Ovary (tissue), 3 donors: ENCODE data around the gene RNF39.

Experiments used
- CTCF ChIP-seq, 3 donors: fragments of 450-650 bp in 2 of 3; fragments of 200-600 bp in 1 of 3; IDR thresholded peaks; one replicate each; pipeline versions ENCODE4 v1.5.1 to v1.8.0; 2016 to 2022; ENCODE audit warnings: antibody characterized with exemption in 3 of 3, mild to moderate bottlenecking in 1 of 3
- EP300 ChIP-seq: sonication (generic); formaldehyde crosslinking; IDR thresholded peaks from one replicate; pipeline ENCODE4 v1.6.1; 2017; ENCODE audit warnings: antibody characterized with exemption
- POLR2A ChIP-seq: fragments of 450-650 bp; IDR thresholded peaks from one replicate; pipeline ENCODE4 v1.6.1; 2017; ENCODE audit warnings: antibody characterized with exemption, mild to moderate bottlenecking, moderate library complexity
- donor health status: DM: no; HTN: no; CAD: no.

DNA sequence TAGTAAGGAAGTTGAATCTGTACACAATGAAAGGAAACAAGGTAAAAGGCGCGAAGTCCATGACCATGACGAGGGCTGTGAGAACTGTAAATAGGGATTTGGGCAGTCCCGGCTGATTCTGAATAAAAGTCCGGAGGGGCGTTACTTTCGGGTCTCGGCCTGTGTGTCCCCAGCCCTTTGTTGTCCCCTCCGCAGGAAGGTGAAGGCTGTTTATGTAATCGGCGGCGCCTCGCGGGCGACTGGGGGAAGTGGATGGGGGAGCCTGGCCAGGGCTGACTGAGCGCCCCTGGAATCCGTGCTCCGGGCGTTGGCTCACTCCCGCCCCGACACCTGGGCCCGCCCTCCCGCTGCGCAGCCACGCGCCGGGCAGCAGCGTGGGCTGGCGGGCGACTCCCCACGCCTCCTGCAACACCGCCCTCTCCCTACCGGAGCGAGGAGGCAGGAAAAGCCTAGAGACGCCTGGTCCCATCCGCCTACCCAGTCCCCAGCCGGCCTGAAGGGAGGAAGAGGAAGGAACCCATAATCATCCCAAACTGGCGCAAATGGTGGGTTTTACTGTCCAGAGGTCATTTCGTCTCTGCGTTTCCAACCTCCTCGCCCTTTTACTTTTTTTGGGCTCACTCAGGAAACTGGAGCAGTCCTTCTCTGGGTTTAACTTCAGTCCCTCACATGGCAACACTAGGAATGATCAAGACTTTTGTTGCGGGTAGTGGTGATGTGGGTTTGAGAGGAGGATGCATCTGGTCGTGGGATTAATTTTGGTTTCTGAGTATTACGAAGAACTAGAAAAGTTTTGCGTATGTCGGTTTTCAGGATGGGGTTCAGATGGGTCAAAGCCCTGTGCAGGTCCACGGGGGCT is 25.2 kb upstream of the RNF39 start:
- TF ChIP-seq EP300 (no peak), POLR2A (no peak), CTCF (IDR thresholded peaks at IDR 0.05) (no peak)
